Measurements from ENCODE around the gene ZBTB20.

DNA sequence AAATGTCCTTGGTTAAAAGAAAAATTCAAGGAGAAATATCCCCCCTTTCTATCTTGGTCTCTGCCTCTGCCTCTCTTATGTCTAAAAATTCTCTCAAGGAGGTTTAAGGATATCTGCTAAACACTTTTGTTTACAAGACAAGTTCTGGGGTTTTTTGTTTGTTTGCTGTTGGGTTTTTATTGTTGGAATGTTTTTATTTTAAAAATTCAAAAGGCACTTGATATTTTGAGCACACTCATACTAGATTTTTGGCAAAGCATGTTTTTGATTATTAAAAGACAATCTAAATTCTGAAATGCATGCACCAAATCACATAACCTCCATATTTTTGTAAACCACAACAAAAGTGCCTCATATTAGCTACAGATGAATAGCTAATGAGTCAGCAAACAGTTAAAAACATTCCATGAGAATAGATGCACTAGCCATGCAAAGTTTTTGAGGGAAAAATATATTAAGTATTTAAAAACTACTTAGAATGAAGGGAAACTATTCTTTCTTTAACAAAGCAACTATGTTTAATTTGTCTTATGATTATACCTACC, 84.6 kb downstream of the ZBTB20 start:
- TF ChIP-seq, protein P1, sequence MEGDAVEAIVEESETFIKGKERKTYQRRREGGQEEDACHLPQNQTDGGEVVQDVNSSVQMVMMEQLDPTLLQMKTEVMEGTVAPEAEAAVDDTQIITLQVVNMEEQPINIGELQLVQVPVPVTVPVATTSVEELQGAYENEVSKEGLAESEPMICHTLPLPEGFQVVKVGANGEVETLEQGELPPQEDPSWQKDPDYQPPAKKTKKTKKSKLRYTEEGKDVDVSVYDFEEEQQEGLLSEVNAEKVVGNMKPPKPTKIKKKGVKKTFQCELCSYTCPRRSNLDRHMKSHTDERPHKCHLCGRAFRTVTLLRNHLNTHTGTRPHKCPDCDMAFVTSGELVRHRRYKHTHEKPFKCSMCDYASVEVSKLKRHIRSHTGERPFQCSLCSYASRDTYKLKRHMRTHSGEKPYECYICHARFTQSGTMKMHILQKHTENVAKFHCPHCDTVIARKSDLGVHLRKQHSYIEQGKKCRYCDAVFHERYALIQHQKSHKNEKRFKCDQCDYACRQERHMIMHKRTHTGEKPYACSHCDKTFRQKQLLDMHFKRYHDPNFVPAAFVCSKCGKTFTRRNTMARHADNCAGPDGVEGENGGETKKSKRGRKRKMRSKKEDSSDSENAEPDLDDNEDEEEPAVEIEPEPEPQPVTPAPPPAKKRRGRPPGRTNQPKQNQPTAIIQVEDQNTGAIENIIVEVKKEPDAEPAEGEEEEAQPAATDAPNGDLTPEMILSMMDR (IDR thresholded peaks at IDR 0.05) = no peak
- no peak for TF ChIP-seq POLR2A (IDR thresholded peaks at IDR 0.05)

All from right lobe of liver (tissue), 4 donors.